Ishikawa (cell line): ENCODE data around the gene FAM217B.

Experiments used
- CEBPB ChIP-seq: IDR thresholded peaks from 2 replicates; pipeline ENCODE4 v1.6.1; 2012
- CREB1 ChIP-seq: IDR thresholded peaks from 2 replicates; pipeline ENCODE4 v1.6.1; 2012; ENCODE audit warnings: low read depth
- EGR1 ChIP-seq: IDR thresholded peaks from 2 replicates; pipeline ENCODE4 v1.6.1; 2012
- EP300 ChIP-seq: IDR thresholded peaks from 2 replicates; pipeline ENCODE4 v1.6.1; 2012; ENCODE audit warnings: borderline replicate concordance
- FOXM1 ChIP-seq: IDR thresholded peaks from 2 replicates; pipeline ENCODE4 v1.6.1; 2012; ENCODE audit warnings: low read depth, borderline replicate concordance
- NFIC ChIP-seq: IDR thresholded peaks from 2 replicates; pipeline ENCODE4 v1.6.1; 2012
- RAD21 ChIP-seq: IDR thresholded peaks from 2 replicates; pipeline ENCODE4 v1.6.1; 2012; ENCODE audit warnings: low read depth
- TAF1 ChIP-seq: IDR thresholded peaks from 2 replicates; pipeline ENCODE4 v1.6.1; 2012; ENCODE audit warnings: low read depth, mild to moderate bottlenecking
- TCF12 ChIP-seq: IDR thresholded peaks from 2 replicates; pipeline ENCODE4 v1.6.1; 2012; ENCODE audit warnings: low read depth
- TEAD4 ChIP-seq: IDR thresholded peaks from 2 replicates; pipeline ENCODE4 v1.6.1; 2012
- YY1 ChIP-seq: IDR thresholded peaks from 2 replicates; pipeline ENCODE4 v1.6.1; 2012; ENCODE audit warnings: low read depth
- ZBTB7A ChIP-seq: IDR thresholded peaks from 2 replicates; pipeline ENCODE4 v1.6.1; 2012; ENCODE audit warnings: low read depth
- TF ChIP-seq, protein P1 (sequence below): IDR thresholded peaks from 2 replicates; pipeline ENCODE4 v1.6.1; 2012
- TF ChIP-seq, protein P2 (sequence below): IDR thresholded peaks from 2 replicates; pipeline ENCODE4 v1.6.1; 2012; ENCODE audit warnings: low read depth, mild to moderate bottlenecking
- TF ChIP-seq, protein P3 (sequence below): IDR thresholded peaks from 2 replicates; pipeline ENCODE4 v1.6.1; 2012

Gene FAM217B

DNA sequence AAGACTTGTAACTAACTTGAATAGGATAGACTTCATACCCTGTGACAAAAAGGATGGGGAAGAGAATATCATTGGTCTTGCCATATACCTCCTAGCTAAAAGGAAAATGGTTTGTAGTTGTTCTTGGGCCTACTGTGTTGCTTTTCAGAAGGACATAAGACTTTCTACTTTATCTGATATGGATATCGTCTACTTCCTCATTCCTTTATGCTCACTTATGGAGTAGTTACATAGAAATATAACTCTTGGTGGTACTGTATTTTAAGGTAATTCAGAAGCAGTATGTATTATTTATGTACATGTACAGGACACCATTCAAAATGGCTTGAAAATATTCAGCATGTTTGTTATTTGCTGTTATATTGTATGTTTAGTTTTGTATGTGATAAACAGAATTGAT, 8.0 kb downstream of the FAM217B start:
- TF ChIP-seq YY1 (no peak), TAF1 (no peak), TEAD4 (no peak), NFIC (no peak), CREB1 (no peak), EGR1 (no peak), TCF12 (no peak), EP300 (no peak), FOXM1 (no peak)
- TF ChIP-seq, protein P1, sequence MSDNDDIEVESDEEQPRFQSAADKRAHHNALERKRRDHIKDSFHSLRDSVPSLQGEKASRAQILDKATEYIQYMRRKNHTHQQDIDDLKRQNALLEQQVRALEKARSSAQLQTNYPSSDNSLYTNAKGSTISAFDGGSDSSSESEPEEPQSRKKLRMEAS, result no peak
- TF ChIP-seq, protein P2, sequence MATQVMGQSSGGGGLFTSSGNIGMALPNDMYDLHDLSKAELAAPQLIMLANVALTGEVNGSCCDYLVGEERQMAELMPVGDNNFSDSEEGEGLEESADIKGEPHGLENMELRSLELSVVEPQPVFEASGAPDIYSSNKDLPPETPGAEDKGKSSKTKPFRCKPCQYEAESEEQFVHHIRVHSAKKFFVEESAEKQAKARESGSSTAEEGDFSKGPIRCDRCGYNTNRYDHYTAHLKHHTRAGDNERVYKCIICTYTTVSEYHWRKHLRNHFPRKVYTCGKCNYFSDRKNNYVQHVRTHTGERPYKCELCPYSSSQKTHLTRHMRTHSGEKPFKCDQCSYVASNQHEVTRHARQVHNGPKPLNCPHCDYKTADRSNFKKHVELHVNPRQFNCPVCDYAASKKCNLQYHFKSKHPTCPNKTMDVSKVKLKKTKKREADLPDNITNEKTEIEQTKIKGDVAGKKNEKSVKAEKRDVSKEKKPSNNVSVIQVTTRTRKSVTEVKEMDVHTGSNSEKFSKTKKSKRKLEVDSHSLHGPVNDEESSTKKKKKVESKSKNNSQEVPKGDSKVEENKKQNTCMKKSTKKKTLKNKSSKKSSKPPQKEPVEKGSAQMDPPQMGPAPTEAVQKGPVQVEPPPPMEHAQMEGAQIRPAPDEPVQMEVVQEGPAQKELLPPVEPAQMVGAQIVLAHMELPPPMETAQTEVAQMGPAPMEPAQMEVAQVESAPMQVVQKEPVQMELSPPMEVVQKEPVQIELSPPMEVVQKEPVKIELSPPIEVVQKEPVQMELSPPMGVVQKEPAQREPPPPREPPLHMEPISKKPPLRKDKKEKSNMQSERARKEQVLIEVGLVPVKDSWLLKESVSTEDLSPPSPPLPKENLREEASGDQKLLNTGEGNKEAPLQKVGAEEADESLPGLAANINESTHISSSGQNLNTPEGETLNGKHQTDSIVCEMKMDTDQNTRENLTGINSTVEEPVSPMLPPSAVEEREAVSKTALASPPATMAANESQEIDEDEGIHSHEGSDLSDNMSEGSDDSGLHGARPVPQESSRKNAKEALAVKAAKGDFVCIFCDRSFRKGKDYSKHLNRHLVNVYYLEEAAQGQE, result no peak
- TF ChIP-seq, protein P3, sequence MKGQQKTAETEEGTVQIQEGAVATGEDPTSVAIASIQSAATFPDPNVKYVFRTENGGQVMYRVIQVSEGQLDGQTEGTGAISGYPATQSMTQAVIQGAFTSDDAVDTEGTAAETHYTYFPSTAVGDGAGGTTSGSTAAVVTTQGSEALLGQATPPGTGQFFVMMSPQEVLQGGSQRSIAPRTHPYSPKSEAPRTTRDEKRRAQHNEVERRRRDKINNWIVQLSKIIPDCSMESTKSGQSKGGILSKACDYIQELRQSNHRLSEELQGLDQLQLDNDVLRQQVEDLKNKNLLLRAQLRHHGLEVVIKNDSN, result no peak

DNA sequence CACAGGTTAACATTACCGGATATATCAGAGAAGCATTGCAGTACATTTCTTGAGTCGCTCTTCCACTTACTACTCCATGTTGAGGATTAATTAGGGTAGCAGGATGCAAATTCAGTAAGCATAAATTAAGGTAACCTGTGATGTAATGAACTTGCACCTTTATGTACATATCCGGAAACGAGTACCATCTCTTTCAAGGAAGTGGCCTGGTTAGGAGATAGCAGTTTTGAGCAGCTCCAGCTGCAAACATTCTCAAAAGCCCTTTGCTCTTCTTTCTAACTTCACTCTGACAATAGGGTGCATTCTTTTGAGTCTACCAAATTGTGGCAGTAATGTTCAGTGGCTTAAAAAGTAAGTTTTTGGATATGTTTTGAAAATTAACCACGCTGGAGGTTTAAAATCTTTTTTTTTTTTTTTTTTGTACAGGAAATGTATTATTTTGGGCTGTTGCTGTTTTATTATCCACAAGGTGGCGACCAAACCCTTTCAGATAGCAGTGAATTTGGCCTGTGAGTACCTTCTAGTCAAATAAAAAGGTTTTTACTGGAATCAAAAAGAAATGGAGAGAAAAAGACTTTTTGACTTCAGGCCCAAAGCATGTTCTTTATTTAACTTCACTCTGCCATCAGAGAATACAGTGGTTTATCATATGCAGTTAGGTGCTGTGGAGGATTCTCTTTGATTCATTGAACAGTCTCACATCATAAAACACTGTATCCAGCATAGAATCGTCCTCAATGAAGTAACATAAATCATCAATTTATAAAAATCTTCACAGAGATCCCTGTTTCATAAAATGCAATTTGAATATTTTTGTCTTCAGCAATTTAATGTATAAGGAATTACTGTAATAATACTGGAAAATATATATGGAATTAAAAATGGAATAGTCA, 8.9 kb downstream of the FAM217B start:
- TF ChIP-seq, protein P3, result no peak
- no peak for TF ChIP-seq YY1
- TF ChIP-seq, protein P2, result no peak
- TF ChIP-seq TAF1, result no peak
- peak; percentile 50 for TF ChIP-seq RAD21

DNA sequence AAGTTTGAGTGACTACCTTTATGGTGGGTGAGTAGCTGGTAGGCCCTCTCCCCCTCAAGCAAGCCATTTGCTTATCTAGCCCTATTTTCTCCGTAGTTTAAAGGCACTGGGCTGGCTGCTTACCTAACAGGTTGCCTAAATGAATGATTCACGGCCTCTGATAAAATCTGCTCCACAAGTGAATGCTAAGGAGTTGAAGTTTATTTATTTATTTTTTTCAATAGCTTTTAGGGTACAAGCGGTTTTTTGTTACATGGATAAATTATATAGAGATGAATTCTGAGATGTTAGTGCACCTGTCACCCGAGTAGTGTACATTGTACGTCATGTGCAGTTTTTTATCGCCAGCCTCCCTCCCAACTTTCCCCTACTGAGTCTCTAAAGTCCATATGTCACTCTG, 9.7 kb downstream of the FAM217B start:
- TF ChIP-seq, protein P3, result no peak
- no peak for TF ChIP-seq CREB1

DNA sequence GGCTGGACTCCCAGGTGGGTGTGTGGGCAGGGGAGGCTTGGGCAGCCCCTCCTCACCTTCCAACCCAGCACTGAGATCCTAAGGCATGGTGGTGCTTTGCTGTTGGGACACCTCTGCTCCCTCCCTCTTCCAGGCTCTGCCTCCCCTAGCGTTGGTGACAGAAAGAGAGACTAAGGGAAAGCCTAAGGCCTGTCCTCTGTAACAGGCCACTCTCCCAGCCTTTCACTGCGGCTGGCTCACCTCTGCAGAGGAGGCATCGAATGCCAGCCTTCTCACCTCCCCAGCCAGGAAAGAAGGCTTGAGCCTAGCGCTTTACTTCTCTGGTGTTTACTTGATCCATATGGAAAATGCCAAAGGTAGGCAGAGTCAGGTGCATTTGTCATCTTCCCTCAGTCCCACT, 14.5 kb downstream of the FAM217B start:
- TF ChIP-seq CREB1 (no peak), RAD21 (no peak), FOXM1 (no peak), TAF1 (no peak), EP300 (no peak), TEAD4 (no peak), TCF12 (no peak), ZBTB7A (no peak), CEBPB (no peak), YY1 (no peak)
- TF ChIP-seq, protein P3, result no peak
- TF ChIP-seq, protein P2, result no peak
- TF ChIP-seq, protein P1, result no peak
